Measurements from ENCODE around the gene MRPL47. TPM values are rescaled to one million over a fixed set of nuclear protein-coding genes. Genes with fewer than 3 reads are reported as not detected.

MRPL47 gene
- total and polyA plus RNA-seq, 2 experiments from 2014 or later = 18.6 to 66.0 TPM

DNA sequence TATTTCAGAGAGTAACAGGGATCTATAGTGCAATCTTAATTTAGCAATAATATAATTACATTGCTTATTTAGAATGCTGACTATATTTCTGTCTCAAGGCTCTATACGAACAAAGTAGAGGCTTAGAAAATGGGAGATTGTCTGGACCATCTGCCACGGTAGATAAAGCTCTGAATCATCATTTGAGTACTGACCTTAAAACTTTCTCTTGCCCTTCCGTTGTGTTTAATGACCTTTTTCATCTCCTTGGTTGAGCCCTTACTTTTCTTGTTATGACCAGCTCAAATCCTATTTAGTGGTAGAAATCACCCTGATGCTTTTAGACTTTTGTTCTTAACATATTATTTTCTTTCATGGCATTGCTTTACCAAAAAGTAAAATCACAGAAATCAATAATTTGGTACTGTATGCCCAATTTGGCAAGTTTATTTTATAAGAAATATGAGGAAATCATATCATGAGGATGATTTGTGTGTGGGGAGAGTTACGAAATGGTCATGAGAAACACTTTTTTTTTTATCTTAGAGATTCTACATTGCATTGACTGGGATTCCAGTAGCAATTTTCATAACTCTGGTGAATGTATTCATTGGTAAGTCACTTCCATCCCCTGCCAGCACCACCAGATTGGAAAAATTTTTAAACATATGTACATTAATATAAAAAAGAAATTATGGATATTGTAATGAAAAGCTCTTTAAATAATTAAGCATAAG is 11.2 kb upstream of the MRPL47 start:
- no peak overlapping the region for H3K4me2 ChIP-seq (ENCODE audit: unreplicated experiment)
- peaks cover 19% of the 10 kb centered on the region for H3F3A ChIP-seq (ENCODE audit: insufficient read depth)
- H3K36me3 ChIP-seq (ENCODE audit: low read depth) = peaks cover 18% of the 10 kb centered on the region
- H3K9me3 ChIP-seq (ENCODE audit: low read depth) = no peaks in the 10 kb centered on the region
- WGBS, 2 experiments (ENCODE audit: low coverage in 1 of 2, low lambda C conversion rate in 2 of 2, missing lambda C conversion rate in 2 of 2) = 81 to 83% methylated on average over 4 of the region's 4 CpGs
- no peak overlapping the region for H3K4me3 ChIP-seq
- TF ChIP-seq EZH2 (IDR thresholded peaks at IDR 0.05; ENCODE audit: insufficient read depth, poor library complexity, severe bottlenecking) (no peak), EZH2phosphoT487 (IDR thresholded peaks at IDR 0.05; ENCODE audit: insufficient read depth, low read depth) (no peak)
- no peaks in the 10 kb centered on the region for H4K20me1 ChIP-seq (ENCODE audit: insufficient read depth)
- in situ Hi-C loops (cut with MboI) = no loop called here
- no peak overlapping the region for H3K9ac ChIP-seq
- H3K27me3 ChIP-seq (replicated peaks; ENCODE audit: insufficient read depth) = no peaks in the 10 kb centered on the region
- no peak for DNase-seq
- no peak overlapping the region for H2AFZ ChIP-seq
- H3K4me1 ChIP-seq (ENCODE audit: insufficient read depth) = peaks cover 17% of the 10 kb centered on the region
- no peak overlapping the region for H3K27ac ChIP-seq
- H3K79me2 ChIP-seq (ENCODE audit: insufficient read depth) = peaks cover 25% of the 10 kb centered on the region
- H3K9me2 ChIP-seq (ENCODE audit: insufficient read depth) = no peaks in the 10 kb centered on the region

- no peak overlapping the region for H3K4me3 ChIP-seq
- H3K27ac ChIP-seq = peak overlapping the region; percentile 44
- H3K9me2 ChIP-seq (ENCODE audit: insufficient read depth) = no peaks in the 10 kb centered on the region
- H3K27me3 ChIP-seq (replicated peaks; ENCODE audit: insufficient read depth) = no peaks in the 10 kb centered on the region
- 35 to 50% methylated on average over 2 of the region's 2 CpGs for WGBS, 2 experiments (ENCODE audit: low coverage in 1 of 2, low lambda C conversion rate in 2 of 2, missing lambda C conversion rate in 2 of 2)
- H3F3A ChIP-seq (ENCODE audit: insufficient read depth) = peaks cover 19% of the 10 kb centered on the region
- H3K79me2 ChIP-seq (ENCODE audit: insufficient read depth) = peaks cover 43% of the 10 kb centered on the region
- no peaks in the 10 kb centered on the region for H3K9me3 ChIP-seq (ENCODE audit: low read depth)
- TF ChIP-seq EZH2 (IDR thresholded peaks at IDR 0.05; ENCODE audit: insufficient read depth, poor library complexity, severe bottlenecking) (no peak), EZH2phosphoT487 (IDR thresholded peaks at IDR 0.05; ENCODE audit: insufficient read depth, low read depth) (no peak)
- in situ Hi-C loops (cut with MboI) = no loop called here
- H3K9ac ChIP-seq = peak overlapping the region; percentile 37; the same call in 1 of the 2 replicates
- H3K36me3 ChIP-seq (ENCODE audit: low read depth) = peaks cover 16% of the 10 kb centered on the region
- H4K20me1 ChIP-seq (ENCODE audit: insufficient read depth) = no peaks in the 10 kb centered on the region
- H3K4me1 ChIP-seq (ENCODE audit: insufficient read depth) = peaks cover 17% of the 10 kb centered on the region
- peak; percentile 53 for DNase-seq
- H2AFZ ChIP-seq = peak overlapping the region; percentile 49; the same call in 1 of the 2 replicates
- H3K4me2 ChIP-seq (ENCODE audit: unreplicated experiment) = peak overlapping the region; percentile 49
These were observed 9.4 kb upstream of the MRPL47 start for GRCh38 chr3:179613807-179614206.

GRCh38 chr3:179610066-179610465 is 5.6 kb upstream of the MRPL47 start:
- H3K4me2 ChIP-seq (ENCODE audit: unreplicated experiment) = no peak overlapping the region
- in situ Hi-C loops (cut with MboI) = no loop called here

DNA sequence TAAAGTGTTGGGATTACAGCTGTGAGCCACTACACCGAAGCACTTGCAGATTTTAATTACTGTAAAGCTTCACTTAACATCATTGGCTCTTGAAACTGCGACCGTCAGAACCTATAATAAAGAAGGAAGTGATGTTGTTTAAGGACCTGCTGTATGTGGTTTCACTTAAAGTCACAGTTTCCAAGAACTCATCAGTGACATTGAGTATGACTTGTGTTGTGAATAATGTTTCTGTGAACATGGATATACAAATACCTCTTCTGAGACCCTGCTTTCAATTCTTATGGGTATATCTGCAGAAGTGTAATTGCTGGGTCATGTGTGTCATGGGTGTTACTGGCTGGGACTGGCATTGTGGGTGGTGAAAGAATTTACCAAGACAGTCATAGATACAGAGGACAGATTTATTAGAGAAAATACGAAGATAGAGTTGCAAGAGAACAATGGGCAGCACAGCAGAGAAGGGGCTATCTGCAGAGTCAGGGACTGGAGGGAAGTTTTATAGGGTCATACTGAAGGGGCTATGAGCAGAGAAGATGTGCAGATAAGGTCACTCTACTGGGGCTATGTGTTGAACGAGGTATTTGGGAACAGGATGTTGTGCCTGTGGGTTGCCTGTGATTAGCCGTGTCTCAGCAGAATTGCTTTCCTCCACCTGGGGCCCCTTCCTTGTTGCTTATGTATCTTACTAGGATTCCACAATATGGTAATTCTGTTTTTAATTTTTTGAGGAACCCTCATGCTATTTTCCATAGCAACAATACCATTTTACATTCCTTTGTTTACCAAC is 4.7 kb upstream of the MRPL47 start:
- 0 out of 2 replicates have a peak, but pooled peaks cover 3% of the 10 kb centered on the region for H3K36me3 ChIP-seq (ENCODE audit: low read depth)
- no peak overlapping the region for H3K9ac ChIP-seq
- no peak overlapping the region for H3K4me2 ChIP-seq (ENCODE audit: unreplicated experiment)
- in situ Hi-C loops (cut with MboI) = no loop called here
- 86 to 91% methylated on average over 6 of the region's 6 CpGs for WGBS, 2 experiments (ENCODE audit: low coverage in 1 of 2, low lambda C conversion rate in 2 of 2, missing lambda C conversion rate in 2 of 2)
- H4K20me1 ChIP-seq (ENCODE audit: insufficient read depth) = no peaks in the 10 kb centered on the region
- H3K27me3 ChIP-seq (replicated peaks; ENCODE audit: insufficient read depth) = no peaks in the 10 kb centered on the region
- peaks cover 13% of the 10 kb centered on the region for H3F3A ChIP-seq (ENCODE audit: insufficient read depth)
- no peak overlapping the region for H3K4me3 ChIP-seq
- peaks cover 15% of the 10 kb centered on the region for H3K4me1 ChIP-seq (ENCODE audit: insufficient read depth)
- H3K79me2 ChIP-seq (ENCODE audit: insufficient read depth) = peaks cover 80% of the 10 kb centered on the region
- no peak overlapping the region for H2AFZ ChIP-seq
- no peaks in the 10 kb centered on the region for H3K9me3 ChIP-seq (ENCODE audit: low read depth)
- no peak for TF ChIP-seq EZH2phosphoT487 (IDR thresholded peaks at IDR 0.05; ENCODE audit: insufficient read depth, low read depth)
- TF ChIP-seq EZH2 (IDR thresholded peaks at IDR 0.05; ENCODE audit: insufficient read depth, poor library complexity, severe bottlenecking) = no peak
- H3K9me2 ChIP-seq (ENCODE audit: insufficient read depth) = no peaks in the 10 kb centered on the region
- DNase-seq = no peak
- H3K27ac ChIP-seq = no peak overlapping the region

More at GRCh38 chr3:179610066-179610465, 5.6 kb upstream of the MRPL47 start:
- Histone ChIP-seq H3F3A (ENCODE audit: insufficient read depth) (peaks cover 19% of the 10 kb centered on the region), H2AFZ (no peak overlapping the region), H3K79me2 (ENCODE audit: insufficient read depth) (peaks cover 73% of the 10 kb centered on the region), H3K27ac (no peak overlapping the region), H3K9ac (no peak overlapping the region), H3K9me2 (ENCODE audit: insufficient read depth) (no peaks in the 10 kb centered on the region), H3K4me1 (ENCODE audit: insufficient read depth) (peaks cover 22% of the 10 kb centered on the region), H3K4me3 (no peak overlapping the region), H4K20me1 (ENCODE audit: insufficient read depth) (no peaks in the 10 kb centered on the region), H3K36me3 (ENCODE audit: low read depth) (0 out of 2 replicates have a peak, but pooled peaks cover 3% of the 10 kb centered on the region), H3K27me3 (replicated peaks; ENCODE audit: insufficient read depth) (no peaks in the 10 kb centered on the region), H3K9me3 (ENCODE audit: low read depth) (no peaks in the 10 kb centered on the region)
- TF ChIP-seq EZH2 (IDR thresholded peaks at IDR 0.05; ENCODE audit: insufficient read depth, poor library complexity, severe bottlenecking) = no peak
- TF ChIP-seq EZH2phosphoT487 (IDR thresholded peaks at IDR 0.05; ENCODE audit: insufficient read depth, low read depth) = no peak
- no peak for DNase-seq
- 96 to 97% methylated on average over 4 of the region's 4 CpGs for WGBS, 2 experiments (ENCODE audit: low coverage in 1 of 2, low lambda C conversion rate in 2 of 2, missing lambda C conversion rate in 2 of 2)
